ENCODE data around the gene CPED1.

DNA sequence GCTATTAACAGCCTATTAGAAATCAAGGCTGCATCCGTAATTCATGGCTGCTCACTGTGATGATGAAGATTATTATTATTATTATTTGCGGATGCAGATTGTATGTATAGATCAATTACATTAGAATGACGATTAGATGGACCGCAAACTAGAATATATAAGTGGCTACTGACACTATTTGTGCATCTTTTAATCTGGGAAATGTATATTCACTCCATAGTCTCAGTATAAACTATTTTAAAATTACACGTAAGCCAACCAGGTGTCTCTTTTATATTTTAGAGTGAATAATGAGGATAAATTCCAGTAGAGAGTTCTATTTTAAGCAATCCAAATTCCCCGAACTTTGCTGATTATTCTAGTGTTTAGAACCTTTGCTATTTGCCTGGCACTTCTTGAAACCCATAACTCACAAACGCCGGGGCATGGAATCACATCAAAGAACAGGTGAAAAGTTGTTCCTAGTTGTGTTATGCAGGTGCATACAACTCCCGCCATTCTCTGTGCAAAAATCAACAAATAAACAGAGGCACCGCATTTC is 38.4 kb upstream of the CPED1 start:
- no peak for TF ChIP-seq CTCF (IDR thresholded peaks at IDR 0.05)
- TF ChIP-seq POLR2A (IDR thresholded peaks at IDR 0.05): no peak
